ENCODE results near the gene TSSC4.

TSSC4 gene

GRCh38 chr11:2451336-2451735, 50.8 kb downstream of the TSSC4 start:
- 96% methylated on average over 15 of the region's 15 CpGs for WGBS, 2 experiments
- peaks cover 57% of the 10 kb centered on the region for H3K27me3 ChIP-seq (ENCODE audit: control insufficient read depth, insufficient read depth, low read length, poor library complexity, severe bottlenecking)
- H3K27ac ChIP-seq (ENCODE audit: insufficient read depth, low read depth, low read length, poor library complexity, severe bottlenecking), result no peak overlapping the region
- H3K36me3 ChIP-seq (ENCODE audit: control insufficient read depth, insufficient read depth, low read length), result no peaks in the 10 kb centered on the region
- H3K4me3 ChIP-seq (ENCODE audit: insufficient read depth, low read depth, low read length), result no peak overlapping the region
- H3K4me1 ChIP-seq (ENCODE audit: control insufficient read depth, insufficient read depth, low read length), result no peaks in the 10 kb centered on the region
- no peaks in the 10 kb centered on the region for H3K9me3 ChIP-seq (ENCODE audit: control insufficient read depth, low read length)

GRCh38 chr11:2451916-2452315, 51.4 kb downstream of the TSSC4 start:
- H3K27ac ChIP-seq (ENCODE audit: insufficient read depth, low read depth, low read length, poor library complexity, severe bottlenecking), result no peak overlapping the region
- 73 to 75% methylated on average over 6 of the region's 6 CpGs for WGBS, 2 experiments
- H3K27me3 ChIP-seq (ENCODE audit: control insufficient read depth, insufficient read depth, low read length, poor library complexity, severe bottlenecking), result peaks cover 51% of the 10 kb centered on the region
- no peaks in the 10 kb centered on the region for H3K4me1 ChIP-seq (ENCODE audit: control insufficient read depth, insufficient read depth, low read length)
- no peak overlapping the region for H3K4me3 ChIP-seq (ENCODE audit: insufficient read depth, low read depth, low read length)
- H3K9me3 ChIP-seq (ENCODE audit: control insufficient read depth, low read length), result no peaks in the 10 kb centered on the region
- no peaks in the 10 kb centered on the region for H3K36me3 ChIP-seq (ENCODE audit: control insufficient read depth, insufficient read depth, low read length)

DNA sequence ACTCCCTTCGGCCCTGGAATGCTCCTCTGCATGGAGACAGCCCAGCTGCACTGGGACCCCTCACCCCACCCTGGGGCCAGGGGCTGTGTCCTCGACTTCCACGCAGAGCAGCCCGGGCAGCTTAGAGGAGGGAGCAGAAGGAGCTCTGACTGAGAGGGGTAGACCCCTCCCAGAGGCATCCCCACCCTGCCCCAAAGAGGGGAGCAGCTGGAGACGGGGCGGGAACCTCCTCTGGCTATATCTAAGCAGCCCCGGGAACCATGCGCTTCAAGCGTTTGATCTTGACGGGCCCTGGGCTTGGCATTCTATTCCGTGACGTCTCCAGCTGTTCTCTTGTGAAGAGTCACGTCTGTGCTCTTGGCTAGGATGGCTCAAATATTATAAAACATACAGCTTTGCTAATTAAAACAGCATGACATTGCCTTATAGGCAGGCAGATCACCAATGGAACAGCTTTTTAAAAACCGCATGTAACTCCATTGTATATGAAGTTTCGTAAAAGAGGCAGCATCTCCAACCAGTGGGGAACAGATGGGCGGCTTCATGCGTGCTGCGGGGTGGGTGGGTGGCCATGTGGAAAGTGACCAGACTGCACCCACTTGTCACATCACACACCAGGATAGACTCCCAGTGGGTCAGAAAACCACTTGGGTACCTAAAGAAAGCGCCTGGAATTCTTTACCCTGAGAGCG, 51.9 kb downstream of the TSSC4 start:
- H3K27ac ChIP-seq (ENCODE audit: insufficient read depth, low read depth, low read length, poor library complexity, severe bottlenecking), result no peak overlapping the region
- peaks cover 47% of the 10 kb centered on the region for H3K27me3 ChIP-seq (ENCODE audit: control insufficient read depth, insufficient read depth, low read length, poor library complexity, severe bottlenecking)
- H3K9me3 ChIP-seq (ENCODE audit: control insufficient read depth, low read length), result no peaks in the 10 kb centered on the region
- no peaks in the 10 kb centered on the region for H3K36me3 ChIP-seq (ENCODE audit: control insufficient read depth, insufficient read depth, low read length)
- no peak overlapping the region for H3K4me3 ChIP-seq (ENCODE audit: insufficient read depth, low read depth, low read length)
- no peaks in the 10 kb centered on the region for H3K4me1 ChIP-seq (ENCODE audit: control insufficient read depth, insufficient read depth, low read length)
- 52% methylated on average over 20 of the region's 20 CpGs for WGBS, 2 experiments

DNA sequence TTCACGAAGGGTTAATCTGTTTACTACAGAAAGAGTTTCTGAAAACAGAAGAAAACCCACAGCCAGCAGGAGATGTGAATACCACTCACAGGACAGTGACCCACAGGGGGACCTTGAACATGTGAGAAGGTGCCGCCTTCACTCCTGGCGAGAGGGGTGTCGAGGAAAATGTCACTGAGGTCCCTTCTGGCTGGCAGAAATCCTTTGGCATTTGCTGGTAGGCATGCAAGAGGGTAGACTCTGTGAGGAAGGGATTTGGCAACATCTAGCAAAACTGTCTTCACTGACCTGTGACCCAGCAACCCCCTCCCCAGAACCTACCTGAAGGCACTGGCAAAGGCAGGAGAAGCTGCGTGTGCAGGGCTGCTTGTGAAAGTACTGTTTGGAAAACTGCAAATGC, 52.9 kb downstream of the TSSC4 start:
- H3K27me3 ChIP-seq (ENCODE audit: control insufficient read depth, insufficient read depth, low read length, poor library complexity, severe bottlenecking), result peaks cover 47% of the 10 kb centered on the region
- H3K9me3 ChIP-seq (ENCODE audit: control insufficient read depth, low read length), result no peaks in the 10 kb centered on the region
- no peaks in the 10 kb centered on the region for H3K36me3 ChIP-seq (ENCODE audit: control insufficient read depth, insufficient read depth, low read length)
- no peak overlapping the region for H3K27ac ChIP-seq (ENCODE audit: insufficient read depth, low read depth, low read length, poor library complexity, severe bottlenecking)
- WGBS, 2 experiments, result 90 to 92% methylated on average over 5 of the region's 5 CpGs
- no peak overlapping the region for H3K4me3 ChIP-seq (ENCODE audit: insufficient read depth, low read depth, low read length)
- H3K4me1 ChIP-seq (ENCODE audit: control insufficient read depth, insufficient read depth, low read length), result no peaks in the 10 kb centered on the region
